ENCODE data around the gene EFHC1.

- TF ChIP-seq POLR2A (IDR thresholded peaks at IDR 0.05) = no peak
- TF ChIP-seq CTCF (IDR thresholded peaks at IDR 0.05) = no peak
- no peak for TF ChIP-seq EP300 (IDR thresholded peaks at IDR 0.05)
- TF ChIP-seq POLR2AphosphoS5 (IDR thresholded peaks at IDR 0.05) = no peak
Measured at GRCh38 chr6:52384145-52384766, 35.9 kb upstream of the EFHC1 start.
